HCT116 (cell line): ENCODE results near the gene STIM1.

Experiments
- ATF3 ChIP-seq: IDR thresholded peaks from 2 replicates; pipeline ENCODE4 v1.6.1; 2012
- CTCF ChIP-seq, 3 experiments: fragments of 200-600 bp in 1 of 3; sonication (generic) in 1 of 3; IDR thresholded peaks in 2 of 3; conservative IDR thresholded peaks in 1 of 3; 2 replicates each; pipeline ENCODE4 v1.5.1; 2012 to 2017; ENCODE audit warnings: low read depth in 2 of 3, low read length in 2 of 3, antibody characterized with exemption in 1 of 3, borderline replicate concordance in 1 of 3, control low read depth in 1 of 3, mild to moderate bottlenecking in 1 of 3, mixed read lengths in 1 of 3, mixed run types in 1 of 3, moderate library complexity in 1 of 3; ENCODE audit not compliant: insufficient read depth in 1 of 3
- EZH2 ChIP-seq: fragments of 200-600 bp; sonication (generic); IDR thresholded peaks from 2 replicates; pipeline ENCODE4 v1.6.1; 2017; ENCODE audit warnings: antibody characterized with exemption, mixed run types
- POLR2A ChIP-seq: IDR thresholded peaks from 2 replicates; pipeline ENCODE4 v1.7.0; 2011; ENCODE audit warnings: borderline replicate concordance; ENCODE audit not compliant: insufficient read depth, insufficient read length; ENCODE audit errors: extremely low read depth
- POLR2AphosphoS5 ChIP-seq: IDR thresholded peaks from 2 replicates; pipeline ENCODE4 v1.6.1; 2011; ENCODE audit warnings: mild to moderate bottlenecking, low read depth, low read length, moderate library complexity
- REST ChIP-seq: IDR thresholded peaks from 2 replicates; pipeline ENCODE4 v1.6.1; 2012; ENCODE audit warnings: low read depth
- SRF ChIP-seq: IDR thresholded peaks from 2 replicates; pipeline ENCODE4 v1.6.1; 2012; ENCODE audit warnings: low read depth
- TCF7L2 ChIP-seq: IDR thresholded peaks from 2 replicates; pipeline ENCODE4 v1.7.0; 2011; ENCODE audit warnings: borderline replicate concordance, inconsistent platforms; ENCODE audit not compliant: insufficient read depth, insufficient read length; ENCODE audit errors: extremely low read depth

- no peak for TF ChIP-seq CTCF (IDR thresholded peaks at IDR 0.05 in 2 of 3, conservative IDR thresholded peaks at IDR 0.05 in 1 of 3; ENCODE audit: borderline replicate concordance in 1 of 3, insufficient read depth in 1 of 3, low read depth in 2 of 3, low read length in 2 of 3)
- TF ChIP-seq POLR2AphosphoS5 = no peak
- TF ChIP-seq REST = no peak
- TF ChIP-seq TCF7L2 = no peak
- no peak for TF ChIP-seq SRF
- TF ChIP-seq POLR2A = no peak
- no peak for TF ChIP-seq ATF3
- no peak for TF ChIP-seq EZH2
Observed at GRCh38 chr11:4123218-4123617, 267.8 kb downstream of the STIM1 start.
